Motor neuron (in vitro differentiated cells): ENCODE measurements around the gene ASB10. TPM values are rescaled to one million over a fixed set of nuclear protein-coding genes. Genes with fewer than 3 reads are reported as not detected.

Experiments used
- ATAC-seq, 8 experiments: fragments of 200-7000 bp; cut with Tn5 transposase; replicated peaks in 6 of 8; 2 replicates each; pipeline ENCODE4 v1.8.0; 2021; ENCODE audit warnings: mild to moderate bottlenecking in 8 of 8, moderate library complexity in 8 of 8
- H3K27ac ChIP-seq, 2 donors: fragments of 250-450 bp; sonication (Bioruptor Pico); 2 replicates each; pipeline ENCODE4 v1.9.0; 2021; ENCODE audit warnings: antibody characterized with exemption in 2 of 2, mild to moderate bottlenecking in 2 of 2, moderate library complexity in 1 of 2
- H3K4me1 ChIP-seq, 2 donors: fragments of 250-450 bp; sonication (Bioruptor Pico); replicated peaks in 1 of 2; 2 replicates each; pipeline ENCODE4 v1.6.1; 2021; ENCODE audit warnings: antibody characterized with exemption in 2 of 2, mild to moderate bottlenecking in 2 of 2, moderate library complexity in 1 of 2
- H3K4me3 ChIP-seq, 5 donors: fragments of 250-450 bp; sonication (Bioruptor Pico); 2 replicates each; pipeline ENCODE4 v1.9.0; 2021; ENCODE audit warnings: antibody characterized with exemption in 5 of 5, mild to moderate bottlenecking in 5 of 5, moderate library complexity in 4 of 5
- WGBS, 10 experiments: fragments of 450-650 bp; shearing (Covaris generic); methylation state at CpG; one replicate each; pipeline ENCODE4 v1.0.0; 2022; 5-methylcytosine and 5-hydroxymethylcytosine counted together
- in situ Hi-C, 9 experiments: fragments of 400-800 bp; cut with MboI; loops; one replicate each; pipeline ENCODE4 v1.15.0; 2021; ENCODE audit warnings: low sequenced_read_pairs in 9 of 9, low pct_unique_long_range_greater_than_20kb in 2 of 9; ENCODE audit not compliant: unreplicated experiment in 9 of 9
- total RNA-seq, 8 experiments: library from RNA; unstranded; fragments of 300-600 nt; gene quantifications; 2 replicates each; pipeline versions ENCODE4 v1.2.3 to v1.2.4, GENCODE V29; 2022

Gene ASB10
- total RNA-seq, 8 experiments from 2014 or later: 0.33 to 0.56 TPM; not detected in 6

GRCh38 chr7:151175793-151176311, 11.2 kb downstream of the ASB10 start:
- no peak for ATAC-seq
- Histone ChIP-seq H3K4me1 (no peaks in the 10 kb centered on the region), H3K27ac (no peak overlapping the region), H3K4me3 (no peak overlapping the region)
- WGBS, 10 experiments: 40 to 68% methylated on average over 1 to 9 of the region's 23 CpGs; no CpG with 5 or more reads in 8 of the 10 experiments
- in situ Hi-C loops: loop anchor here in 1 of 9 experiments (10.0 kb wide), 1 partner anchor 51 kb away; no protein-coding TSS in a partner anchor

- H3K4me3 ChIP-seq: no peak overlapping the region
- in situ Hi-C loops: loop anchor here in 1 of 9 experiments (10.0 kb wide), 1 partner anchor 50 kb away; no protein-coding TSS in a partner anchor
- no peak overlapping the region for H3K27ac ChIP-seq
- 50 to 100% (median 91%) methylated on average over 1 to 15 of the region's 16 CpGs; no CpG with 5 or more reads in 3 of the 10 experiments for WGBS, 10 experiments
- no peak for ATAC-seq
- no peaks in the 10 kb centered on the region for H3K4me1 ChIP-seq
These were observed 11.8 kb downstream of the ASB10 start for GRCh38 chr7:151175047-151175792.

- 0 to 93% (median 53%) methylated on average over 1 to 15 of the region's 77 CpGs; no CpG with 5 or more reads in 7 of the 10 experiments for WGBS, 10 experiments
- Histone ChIP-seq H3K4me1 (no peaks in the 10 kb centered on the region), H3K27ac (no peak overlapping the region), H3K4me3 (no peak overlapping the region)
- in situ Hi-C loops: loop anchor here in 1 of 9 experiments (10.0 kb wide), 1 partner anchor 50 kb away; no protein-coding TSS in a partner anchor
- ATAC-seq: peak in 2 of 8 experiments; percentile 33 to 54
These were observed 12.6 kb downstream of the ASB10 start for GRCh38 chr7:151174246-151175046.

GRCh38 chr7:151173386-151174245, 13.4 kb downstream of the ASB10 start:
- H3K4me1 ChIP-seq: no peaks in the 10 kb centered on the region
- no peak for ATAC-seq
- WGBS, 10 experiments: 0 to 100% (median 83%) methylated on average over 1 to 8 of the region's 43 CpGs; no CpG with 5 or more reads in 4 of the 10 experiments
- no peak overlapping the region for H3K27ac ChIP-seq
- in situ Hi-C loops: loop anchor here in 1 of 9 experiments (10.0 kb wide), 1 partner anchor 49 kb away; no protein-coding TSS in a partner anchor
- H3K4me3 ChIP-seq: no peak overlapping the region

GRCh38 chr7:151172273-151173141, 14.5 kb downstream of the ASB10 start:
- 0 to 100% (median 31%) methylated on average over 1 to 20 of the region's 42 CpGs; no CpG with 5 or more reads in 2 of the 10 experiments for WGBS, 10 experiments
- peak; percentile 11 to 81 (median 48) for ATAC-seq
- Histone ChIP-seq H3K27ac (no peak overlapping the region), H3K4me3 (no peak overlapping the region), H3K4me1 (no peaks in the 10 kb centered on the region)
- in situ Hi-C loops: loop anchor here in 1 of 9 experiments (10.0 kb wide), 1 partner anchor 48 kb away; no protein-coding TSS in a partner anchor

GRCh38 chr7:151168787-151169162, 18.3 kb downstream of the ASB10 start:
- Histone ChIP-seq H3K4me1 (peaks cover 4 to 5% of the 10 kb centered on the region in 2 donors), H3K27ac (no peak overlapping the region), H3K4me3 (no peak overlapping the region)
- in situ Hi-C loops: no loop called here
- 7 to 35% (median 26%) methylated on average over 1 to 9 of the region's 10 CpGs; no CpG with 5 or more reads in 2 of the 10 experiments for WGBS, 10 experiments
- ATAC-seq: no peak

- in situ Hi-C loops: no loop called here
These were observed 18.9 kb downstream of the ASB10 start for GRCh38 chr7:151168003-151168786.

GRCh38 chr7:151167197-151167961, 19.7 kb downstream of the ASB10 start, which contains the start of gene GBX1:
Gene GBX1, minus strand, starts transcription at chr7:151167694. Its CDS starts 146 bp downstream, at chr7:151167548.
- in situ Hi-C loops: no loop called here
- WGBS, 10 experiments: no CpG with 5 or more reads among the region's 101 CpGs
- H3K4me1 ChIP-seq: peaks cover 4 to 5% of the 10 kb centered on the region in 2 donors
- H3K4me3 ChIP-seq: peak within 1 kb of the TSS; percentile 36 to 50 (median 49)
- no peak within 1 kb of the TSS for H3K27ac ChIP-seq
- peak; percentile 53 to 94 (median 90) for ATAC-seq

More at GRCh38 chr7:151168003-151168786, 18.9 kb downstream of the ASB10 start:
- Histone ChIP-seq H3K4me3 (peak overlapping the region; percentile 36 to 50 (median 49)), H3K27ac (no peak overlapping the region), H3K4me1 (peaks cover 4 to 5% of the 10 kb centered on the region in 2 donors)
- ATAC-seq: peak; percentile 42 to 72 (median 66)
- 1 to 25% (median 8%) methylated on average over 2 to 13 of the region's 52 CpGs; no CpG with 5 or more reads in 1 of the 10 experiments for WGBS, 10 experiments

GRCh38 chr7:151166629-151167196, 20.3 kb downstream of the ASB10 start:
- 0 to 100% (median 29%) methylated on average over 1 to 7 of the region's 31 CpGs; no CpG with 5 or more reads in 4 of the 10 experiments for WGBS, 10 experiments
- in situ Hi-C loops: no loop called here
- H3K4me1 ChIP-seq: peaks cover 4 to 5% of the 10 kb centered on the region in 2 donors
- H3K4me3 ChIP-seq: peak overlapping the region; percentile 36 to 50 (median 49)
- ATAC-seq: no peak
- H3K27ac ChIP-seq: no peak overlapping the region

GRCh38 chr7:151161757-151162156, 25.3 kb downstream of the ASB10 start:
- in situ Hi-C loops: no loop called here
- no peak for ATAC-seq
- no peak overlapping the region for H3K27ac ChIP-seq
- H3K4me3 ChIP-seq: no peak overlapping the region
- WGBS, 10 experiments: 0 to 64% (median 56%) methylated on average over 1 of the region's 1 CpG; no CpG with 5 or more reads in 3 of the 10 experiments
- peaks cover 3 to 4% of the 10 kb centered on the region in 2 donors for H3K4me1 ChIP-seq
